D341Med (cell line): ENCODE results near the gene IL27RA.
"Not testable (repeated sequence)": the region's sequence is repeated elsewhere in the genome, so short reads cannot be mapped to it uniquely, and the experiment has no call there.

Source experiments
- DNase-seq: peaks from one replicate; pipeline ENCODE4 v3.0.0; 2012; ENCODE audit warnings: low spot score

IL27RA gene

GRCh38 chr19:14030997-14031718 is 404 bp upstream of the IL27RA start:
- DNase-seq, result no peak

DNA sequence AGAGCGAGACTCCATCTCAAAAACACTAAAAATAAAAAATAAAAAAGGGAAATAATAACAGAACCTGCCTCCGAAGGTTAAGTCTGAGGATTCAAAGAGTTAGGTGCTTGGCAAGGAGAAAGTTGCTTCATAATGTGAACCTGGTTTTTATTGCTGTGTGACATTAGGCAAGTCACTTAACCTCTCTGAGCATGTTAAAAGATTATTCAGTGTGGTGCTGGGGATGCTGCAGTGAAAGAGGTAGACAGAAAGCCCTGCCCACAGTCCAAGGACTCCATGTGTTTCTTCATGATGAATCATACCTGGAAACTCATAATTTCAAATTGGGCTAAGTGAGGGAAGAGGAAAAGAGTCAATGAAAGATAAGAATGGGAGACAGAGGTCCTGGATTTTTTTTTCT is 2.4 kb downstream of the IL27RA start:
- DNase-seq, result no peak

DNA sequence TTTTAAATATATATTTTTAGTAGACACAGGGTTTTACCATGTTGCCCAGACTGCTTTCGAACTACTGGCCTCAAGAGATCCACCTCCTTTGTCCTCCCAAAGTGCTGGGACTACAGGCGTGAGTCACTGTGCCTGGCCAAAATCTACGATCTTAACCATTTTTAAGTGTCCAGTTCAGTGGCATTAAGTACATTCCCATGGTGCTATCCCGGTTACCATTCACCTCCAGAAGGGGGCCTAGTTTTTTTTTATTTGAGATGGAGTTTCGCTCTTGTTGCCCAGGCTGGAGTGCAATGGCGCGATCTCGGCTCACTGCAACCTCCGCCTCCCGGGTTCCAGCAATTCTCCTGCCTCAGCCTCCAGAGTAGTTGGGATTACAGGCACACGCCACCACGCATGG is 3.6 kb downstream of the IL27RA start:
- not testable (repeated sequence) for DNase-seq

GRCh38 chr19:14035706-14036105 is 4.1 kb downstream of the IL27RA start:
- DNase-seq, result no peak

GRCh38 chr19:14039181-14039580 is 7.6 kb downstream of the IL27RA start:
- DNase-seq, result no peak

GRCh38 chr19:14042659-14043608 is 11.4 kb downstream of the IL27RA start:
- peak; percentile 74 for DNase-seq

GRCh38 chr19:14047866-14048265 is 16.3 kb downstream of the IL27RA start:
- DNase-seq, result not testable (repeated sequence)

- DNase-seq, result peak; percentile 83
These were observed 17.0 kb downstream of the IL27RA start for GRCh38 chr19:14048443-14049153.

DNA sequence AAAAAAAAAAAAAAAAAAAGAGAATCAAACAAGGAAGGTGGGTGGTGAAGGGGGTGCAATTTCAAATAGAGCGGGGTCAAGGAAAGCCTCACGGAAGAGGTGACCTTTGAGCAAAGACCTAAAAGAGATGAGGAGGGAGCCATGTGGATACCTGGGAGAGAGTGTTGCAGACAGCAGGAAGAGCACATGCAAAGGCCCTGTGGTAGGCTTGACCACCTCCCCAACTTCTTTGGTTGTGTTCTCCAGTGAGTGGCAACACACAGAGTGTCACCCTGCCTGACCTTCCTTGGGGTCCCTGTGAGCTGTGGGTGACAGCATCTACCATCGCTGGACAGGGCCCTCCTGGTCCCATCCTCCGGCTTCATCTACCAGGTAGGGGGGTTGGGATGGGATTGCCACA is 18.9 kb downstream of the IL27RA start:
- DNase-seq, result no peak

DNA sequence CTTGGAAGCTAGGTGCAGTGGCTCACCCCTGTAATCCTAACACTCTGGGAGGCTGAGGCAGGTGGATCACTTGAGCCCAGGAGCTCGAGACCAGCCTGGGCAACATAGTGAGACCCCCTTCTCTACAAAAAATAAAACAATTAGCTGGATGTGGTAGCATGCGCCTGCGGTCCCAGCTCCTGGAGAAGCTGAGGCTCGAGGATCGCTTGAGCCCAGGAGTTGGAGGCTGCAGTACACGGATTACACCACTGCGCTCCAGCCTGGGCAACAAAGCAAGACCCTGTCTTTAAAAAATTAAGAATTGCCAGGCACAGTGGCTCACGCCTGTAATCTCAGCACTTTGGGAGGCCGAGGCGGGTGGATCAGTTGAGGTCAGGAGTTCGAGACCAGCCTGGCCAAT is 19.4 kb downstream of the IL27RA start:
- not testable (repeated sequence) for DNase-seq

DNA sequence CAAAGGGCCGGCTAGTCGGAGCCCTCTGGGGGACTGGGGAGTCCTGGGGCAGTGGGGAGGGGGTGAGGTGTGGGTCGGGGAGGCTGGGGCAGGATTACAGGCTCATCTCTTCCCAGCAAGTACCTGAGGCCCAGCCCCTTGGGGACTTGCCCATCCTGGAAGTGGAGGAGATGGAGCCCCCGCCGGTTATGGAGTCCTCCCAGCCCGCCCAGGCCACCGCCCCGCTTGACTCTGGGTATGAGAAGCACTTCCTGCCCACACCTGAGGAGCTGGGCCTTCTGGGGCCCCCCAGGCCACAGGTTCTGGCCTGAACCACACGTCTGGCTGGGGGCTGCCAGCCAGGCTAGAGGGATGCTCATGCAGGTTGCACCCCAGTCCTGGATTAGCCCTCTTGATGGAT is 20.4 kb downstream of the IL27RA start:
- no peak for DNase-seq

DNA sequence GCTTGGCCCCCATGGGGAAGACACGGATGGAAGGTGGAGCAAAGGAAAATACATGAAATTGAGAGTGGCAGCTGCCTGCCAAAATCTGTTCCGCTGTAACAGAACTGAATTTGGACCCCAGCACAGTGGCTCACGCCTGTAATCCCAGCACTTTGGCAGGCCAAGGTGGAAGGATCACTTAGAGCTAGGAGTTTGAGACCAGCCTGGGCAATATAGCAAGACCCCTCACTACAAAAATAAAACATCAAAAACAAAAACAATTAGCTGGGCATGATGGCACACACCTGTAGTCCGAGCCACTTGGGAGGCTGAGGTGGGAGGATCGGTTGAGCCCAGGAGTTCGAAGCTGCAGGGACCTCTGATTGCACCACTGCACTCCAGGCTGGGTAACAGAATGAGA is 20.9 kb downstream of the IL27RA start:
- no peak for DNase-seq

- DNase-seq, result no peak
These were observed 21.5 kb downstream of the IL27RA start for GRCh38 chr19:14053032-14053431.

- no peak for DNase-seq
These were observed 21.9 kb downstream of the IL27RA start for GRCh38 chr19:14053500-14053899.

- no peak for DNase-seq
These were observed 22.5 kb downstream of the IL27RA start for GRCh38 chr19:14054099-14054498.

GRCh38 chr19:14054721-14055120 is 23.2 kb downstream of the IL27RA start:
- no peak for DNase-seq

DNA sequence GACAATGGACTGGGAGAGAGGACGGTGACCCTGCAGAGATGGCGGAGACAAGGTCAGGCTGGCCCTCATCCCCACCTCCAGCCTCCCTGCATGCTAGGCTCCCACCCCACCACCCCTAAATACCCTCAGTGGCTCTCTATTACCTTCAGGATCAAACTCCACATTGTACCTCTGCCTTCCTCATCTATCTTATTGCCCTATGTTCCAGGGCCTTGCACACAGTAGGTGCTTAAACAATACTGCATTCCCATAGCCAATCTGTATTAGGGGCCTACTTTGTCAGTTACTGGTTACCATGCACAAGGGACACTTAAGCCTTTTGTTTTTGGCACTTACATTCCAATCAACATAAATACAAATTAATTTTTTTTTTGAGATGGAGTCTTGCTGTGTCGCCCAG is 23.8 kb downstream of the IL27RA start:
- DNase-seq, result no peak

GRCh38 chr19:14056069-14056666 is 24.6 kb downstream of the IL27RA start:
- no peak for DNase-seq

DNA sequence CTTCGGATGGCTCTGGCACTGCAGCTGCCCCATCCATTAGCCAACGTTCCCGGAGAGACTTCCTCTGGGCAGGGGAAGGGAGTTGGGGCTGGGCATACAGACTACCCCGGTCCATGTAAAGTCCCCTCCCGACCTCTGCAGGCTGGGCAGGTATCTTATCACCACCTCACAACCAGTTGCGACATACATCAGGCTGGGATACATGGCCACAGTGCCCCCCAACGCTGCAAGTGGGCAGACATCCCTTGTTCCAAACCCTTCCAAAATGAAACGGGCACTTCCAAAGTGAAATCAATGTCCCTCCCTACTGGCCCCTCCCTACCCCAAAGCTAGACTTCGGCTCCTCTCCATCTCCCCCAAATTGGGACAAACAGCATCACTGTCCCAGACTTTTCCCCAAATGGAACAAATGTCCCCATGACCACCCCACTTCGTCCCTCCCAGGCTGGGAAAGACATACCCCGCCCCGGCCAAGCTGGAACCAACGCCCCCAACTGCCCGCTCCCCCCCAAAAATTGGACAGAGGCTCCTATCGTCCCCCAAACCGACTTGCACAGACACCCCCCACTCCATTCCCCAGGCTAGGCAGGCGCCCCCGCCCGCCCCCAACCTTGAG is 25.3 kb downstream of the IL27RA start:
- DNase-seq, result no peak

DNA sequence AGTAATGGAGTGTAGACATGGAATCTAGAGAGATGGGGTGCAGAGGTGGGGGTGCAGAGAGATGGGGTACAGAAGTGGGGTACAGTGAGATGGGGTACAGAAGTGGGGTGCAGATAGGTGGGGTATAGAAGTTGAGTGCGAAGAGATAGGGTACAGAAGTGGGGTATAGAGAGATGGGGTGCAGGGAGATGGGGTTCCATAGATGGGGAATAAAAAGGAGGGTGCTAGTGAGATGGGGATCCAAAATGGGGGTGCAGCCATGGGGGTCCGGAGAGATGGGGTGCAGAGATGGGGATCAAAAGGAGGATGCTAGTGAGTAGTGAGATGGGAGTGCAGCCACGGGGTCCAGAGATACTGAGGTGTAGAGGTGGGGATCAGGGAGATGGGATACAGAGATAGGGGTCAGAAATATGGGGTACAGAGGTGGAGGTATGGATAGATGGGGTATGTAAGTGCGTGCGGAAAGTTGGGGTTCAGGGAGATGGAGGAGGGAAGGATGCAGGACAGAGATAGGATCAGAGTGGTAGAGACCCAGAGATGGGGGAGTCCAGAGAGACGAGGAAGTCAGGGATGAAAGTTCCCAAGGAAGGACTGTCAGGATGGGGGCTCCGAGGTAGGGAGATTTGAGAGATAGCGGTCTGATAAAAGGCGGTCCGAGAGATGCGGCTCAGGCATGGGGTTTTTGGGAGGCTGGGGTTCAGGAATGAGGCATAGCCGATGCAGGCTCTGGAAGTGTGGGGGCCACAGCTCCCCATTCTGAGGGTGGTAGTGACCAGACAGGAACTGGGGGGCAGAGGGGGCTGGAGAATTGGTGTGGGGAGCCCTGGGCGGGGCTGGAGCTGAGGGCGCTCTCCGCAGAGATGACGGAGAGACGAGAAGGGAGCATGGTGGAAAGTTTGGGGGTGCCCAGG is 26.9 kb downstream of the IL27RA start:
- no peak for DNase-seq

DNA sequence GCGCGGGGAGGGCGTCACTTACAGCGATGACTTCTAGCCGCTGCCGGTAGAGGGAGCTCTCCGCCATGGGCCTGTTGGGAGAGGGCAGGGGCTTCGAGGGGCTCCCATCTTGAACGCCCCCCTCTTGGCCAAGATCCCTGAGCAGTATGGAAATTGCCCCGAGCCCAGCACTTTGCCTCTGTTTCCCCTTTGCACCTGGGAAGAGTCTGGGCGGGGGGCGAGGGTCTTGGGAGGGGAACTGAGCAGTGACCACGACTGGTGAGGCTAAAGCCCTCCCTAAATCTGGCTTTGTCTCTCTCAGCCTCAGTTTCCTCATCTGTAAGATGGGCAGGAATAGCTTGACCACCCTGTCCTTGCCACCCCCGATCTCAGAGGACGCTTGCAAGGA is 27.5 kb downstream of the IL27RA start:
- peak; percentile 80 for DNase-seq
